DND-41 (cell line): ENCODE measurements around the gene ZNRD2.

Source experiments
- EZH2 ChIP-seq: IDR thresholded peaks from 3 replicates; pipeline ENCODE4 v1.6.1; 2012; ENCODE audit warnings: borderline replicate concordance, low read depth, mild to moderate bottlenecking, moderate library complexity, low read length, inconsistent platforms; ENCODE audit not compliant: severe bottlenecking
- TF ChIP-seq, protein P1 (sequence below): IDR thresholded peaks from 2 replicates; pipeline ENCODE4 v1.5.1; 2012; ENCODE audit warnings: borderline replicate concordance, low read length, moderate library complexity, mild to moderate bottlenecking; ENCODE audit not compliant: poor library complexity, severe bottlenecking; ENCODE audit errors: extremely low read depth

DNA sequence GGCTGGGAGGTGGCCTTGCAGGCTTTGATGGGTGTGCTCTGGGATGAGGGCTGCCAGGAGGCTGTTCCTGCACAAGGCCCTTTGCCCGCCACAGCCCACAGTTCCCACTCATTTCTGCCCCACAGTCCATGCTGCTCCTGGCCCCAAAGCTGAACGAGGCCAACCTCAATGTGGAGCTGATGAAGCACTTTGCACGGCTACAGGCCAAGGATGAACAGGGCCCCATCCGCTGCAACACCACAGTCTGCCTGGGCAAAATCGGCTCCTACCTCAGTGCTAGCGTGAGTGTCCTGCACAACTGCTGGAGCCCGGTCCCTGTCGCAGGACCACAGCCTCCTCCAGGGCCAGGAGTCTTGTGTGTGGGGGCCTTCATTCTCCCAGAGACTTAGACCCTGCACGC lies 35.2 kb upstream of the ZNRD2 start:
- TF ChIP-seq, protein P1, sequence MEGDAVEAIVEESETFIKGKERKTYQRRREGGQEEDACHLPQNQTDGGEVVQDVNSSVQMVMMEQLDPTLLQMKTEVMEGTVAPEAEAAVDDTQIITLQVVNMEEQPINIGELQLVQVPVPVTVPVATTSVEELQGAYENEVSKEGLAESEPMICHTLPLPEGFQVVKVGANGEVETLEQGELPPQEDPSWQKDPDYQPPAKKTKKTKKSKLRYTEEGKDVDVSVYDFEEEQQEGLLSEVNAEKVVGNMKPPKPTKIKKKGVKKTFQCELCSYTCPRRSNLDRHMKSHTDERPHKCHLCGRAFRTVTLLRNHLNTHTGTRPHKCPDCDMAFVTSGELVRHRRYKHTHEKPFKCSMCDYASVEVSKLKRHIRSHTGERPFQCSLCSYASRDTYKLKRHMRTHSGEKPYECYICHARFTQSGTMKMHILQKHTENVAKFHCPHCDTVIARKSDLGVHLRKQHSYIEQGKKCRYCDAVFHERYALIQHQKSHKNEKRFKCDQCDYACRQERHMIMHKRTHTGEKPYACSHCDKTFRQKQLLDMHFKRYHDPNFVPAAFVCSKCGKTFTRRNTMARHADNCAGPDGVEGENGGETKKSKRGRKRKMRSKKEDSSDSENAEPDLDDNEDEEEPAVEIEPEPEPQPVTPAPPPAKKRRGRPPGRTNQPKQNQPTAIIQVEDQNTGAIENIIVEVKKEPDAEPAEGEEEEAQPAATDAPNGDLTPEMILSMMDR: no peak
- TF ChIP-seq EZH2: no peak
